ENCODE data around the gene OLAH.

The OLAH gene

DNA sequence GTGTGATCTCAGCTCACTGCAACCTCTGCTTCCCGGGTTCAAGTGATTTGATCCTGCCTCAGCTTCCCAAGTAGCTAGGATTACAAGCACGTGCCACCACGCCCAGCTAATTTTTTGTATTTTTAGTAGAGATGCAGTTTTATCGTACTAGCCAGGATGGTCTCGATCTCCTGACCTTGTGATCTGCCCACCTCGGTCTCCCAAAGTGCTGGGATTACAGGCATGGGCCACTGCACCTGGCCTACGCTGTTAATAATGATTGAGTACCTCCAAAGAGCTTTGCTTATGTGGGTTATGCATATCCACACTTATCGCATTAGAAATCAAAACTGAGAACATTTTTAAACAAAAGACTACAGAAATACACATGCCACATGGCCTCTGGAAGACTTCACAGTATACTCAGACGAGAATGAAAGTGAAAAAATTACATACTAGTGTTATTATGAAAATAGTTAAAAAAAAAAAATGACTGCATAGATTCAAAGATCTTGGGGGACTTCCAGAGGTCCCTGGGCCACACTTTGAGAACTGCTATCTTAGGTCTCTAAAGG is 78.8 kb downstream of the OLAH start:
- H3K27ac ChIP-seq, result no peak overlapping the region
- H3K4me3 ChIP-seq (ENCODE audit: low read depth in 1 of 2, low read length in 1 of 2), result no peak overlapping the region
- H3K4me1 ChIP-seq (ENCODE audit: control insufficient read depth in 1 of 2, insufficient read depth in 1 of 2, low read depth in 1 of 2, low read length in 1 of 2), result peaks cover 13 to 20% of the 10 kb centered on the region in 2 experiments
- no peaks in the 10 kb centered on the region for H3K9me3 ChIP-seq
- TF ChIP-seq CTCF (IDR thresholded peaks at IDR 0.05), result no peak
- no peaks in the 10 kb centered on the region for H3K27me3 ChIP-seq
- no peaks in the 10 kb centered on the region for H3K36me3 ChIP-seq

All from neutrophil (primary cell).